GM21447 (cell line): Measurements from ENCODE around the gene SERINC2.

Experiments used
- ATAC-seq: cut with Tn5 transposase; IDR thresholded peaks from one replicate; pipeline ENCODE4 v1.9.1; 2021; ENCODE audit not compliant: unreplicated experiment

The SERINC2 gene

DNA sequence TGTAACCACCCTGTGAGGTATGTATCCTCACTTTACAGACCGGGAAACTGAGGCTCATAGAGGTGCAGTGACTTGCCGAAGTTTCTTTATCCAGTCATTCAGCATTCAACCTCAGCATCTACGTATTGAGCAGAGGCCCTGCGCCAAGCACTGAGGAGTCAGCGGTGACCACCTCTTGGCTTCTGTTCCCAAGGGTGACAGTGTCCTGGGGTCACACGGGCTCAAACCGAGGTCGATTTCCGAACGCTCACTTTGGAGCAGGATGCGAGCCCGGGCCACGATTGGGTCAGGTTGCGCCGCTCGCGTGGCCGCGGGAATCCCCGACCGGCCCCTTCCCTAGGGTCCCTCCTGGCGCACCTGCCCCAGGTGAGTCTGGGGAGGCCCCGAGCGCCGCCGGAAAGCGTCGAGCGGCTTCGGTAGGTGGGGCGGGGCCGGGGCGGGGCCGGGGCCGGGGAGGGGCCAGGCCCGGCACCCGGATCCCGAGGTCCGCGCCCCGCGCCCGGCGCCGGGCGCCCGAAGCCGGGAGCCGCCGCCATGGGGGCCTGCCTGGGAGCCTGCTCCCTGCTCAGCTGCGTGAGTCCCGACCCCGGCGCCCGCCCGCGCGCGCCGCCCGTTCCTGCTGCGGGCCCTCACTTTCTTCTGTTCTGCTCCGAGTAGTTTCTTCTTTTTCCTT lies at the start of gene SERINC2:
TSS of gene SERINC2 (plus strand) at position 482 of the 673 bp plus-strand sequence. CDS start at position 535, 53 bp downstream.
- no peak for ATAC-seq

DNA sequence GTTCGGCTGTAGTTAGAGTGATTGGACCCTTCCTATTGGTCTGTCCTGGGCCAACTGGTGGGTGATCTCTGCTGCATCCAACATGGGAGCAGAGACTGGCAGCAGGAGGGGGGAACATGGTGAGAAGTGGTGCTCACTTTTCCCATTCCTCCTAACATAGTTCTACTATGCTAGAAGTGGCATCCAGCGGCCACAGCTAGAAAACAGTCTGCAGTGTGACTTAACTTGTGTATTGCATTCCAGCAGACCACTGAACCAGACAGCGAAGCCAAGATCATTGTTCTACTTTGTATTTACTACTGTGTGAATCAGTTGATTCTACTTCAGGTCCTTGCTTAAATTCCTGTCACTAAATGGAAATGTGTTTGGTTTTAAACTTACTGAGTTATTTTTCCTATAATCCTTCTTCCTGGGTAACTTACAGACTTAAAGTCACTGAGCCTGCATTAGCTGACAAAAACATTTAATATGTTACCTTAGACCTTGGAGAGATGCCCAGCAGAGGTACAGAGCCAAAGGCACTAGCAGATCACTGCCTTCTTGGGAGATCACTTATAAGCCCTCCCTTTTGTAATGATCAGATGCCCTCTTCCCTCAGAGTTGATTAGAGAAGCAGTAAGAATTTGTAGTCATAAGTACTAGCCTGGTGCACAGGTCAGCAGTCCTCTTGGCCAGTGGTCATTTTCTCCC lies 48.3 kb upstream of the SERINC2 start:
- ATAC-seq = no peak

DNA sequence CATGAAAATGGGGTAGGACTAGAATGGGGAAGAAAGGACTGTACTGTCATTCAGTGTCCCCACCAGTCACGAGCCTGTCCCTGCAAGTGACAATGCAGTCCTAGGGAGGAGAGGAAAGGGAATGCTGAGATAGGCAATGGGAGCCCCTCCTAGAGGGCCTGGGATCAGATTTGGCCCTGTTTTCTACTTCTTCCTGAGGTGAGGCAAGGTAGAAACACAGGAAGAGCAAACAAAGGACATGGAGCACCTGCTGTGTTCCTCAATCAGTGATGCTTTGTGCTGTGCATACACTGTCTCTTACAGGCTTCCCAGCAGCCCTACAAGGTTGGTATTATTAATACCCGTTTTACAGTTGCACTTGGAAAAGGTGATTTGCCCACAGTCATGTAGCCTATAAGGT lies 46.2 kb upstream of the SERINC2 start:
- no peak for ATAC-seq

DNA sequence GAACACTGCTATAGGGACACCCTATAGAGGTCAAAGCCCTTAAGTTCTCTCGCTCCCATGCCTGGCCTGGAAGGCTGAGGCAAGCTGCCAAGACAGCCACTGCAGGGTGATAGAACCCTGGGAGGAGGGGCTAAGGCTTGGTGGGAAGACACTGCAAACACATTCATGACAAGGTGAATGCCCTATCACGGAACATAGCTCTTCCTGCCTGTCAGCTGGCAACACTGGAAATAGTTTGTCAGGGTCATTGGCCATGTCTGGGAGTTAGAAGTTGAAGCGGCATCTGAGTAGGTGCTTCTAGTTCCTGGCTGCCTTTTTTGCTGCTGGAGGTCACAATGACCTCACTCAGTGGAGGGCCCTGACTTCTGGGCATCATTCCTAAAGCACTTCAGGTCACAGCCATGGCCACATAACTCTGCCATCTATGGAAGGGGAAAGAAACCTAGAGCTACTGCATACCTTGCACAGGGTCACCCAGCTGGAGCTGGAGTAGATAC lies 44.4 kb upstream of the SERINC2 start:
- ATAC-seq = no peak

DNA sequence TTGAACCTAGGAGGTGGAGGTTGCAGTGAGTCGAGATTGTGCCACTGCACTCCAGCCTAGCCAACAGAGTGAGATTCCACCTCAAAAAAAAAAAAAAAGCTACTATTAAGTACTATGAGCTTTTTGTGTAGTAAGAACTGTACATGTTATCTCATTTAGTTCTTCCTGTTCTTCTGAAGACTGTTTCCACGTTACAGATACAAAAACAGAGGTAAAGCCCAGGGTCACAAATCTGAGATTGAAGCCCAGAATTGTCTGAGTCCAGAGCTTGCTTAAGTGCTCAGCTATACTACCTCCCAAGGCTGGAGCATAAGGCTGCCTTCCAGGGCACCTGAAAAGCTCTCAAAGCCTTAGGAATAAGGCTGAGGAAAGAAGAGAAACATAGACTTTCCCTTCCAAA lies 43.0 kb upstream of the SERINC2 start:
- no peak for ATAC-seq

DNA sequence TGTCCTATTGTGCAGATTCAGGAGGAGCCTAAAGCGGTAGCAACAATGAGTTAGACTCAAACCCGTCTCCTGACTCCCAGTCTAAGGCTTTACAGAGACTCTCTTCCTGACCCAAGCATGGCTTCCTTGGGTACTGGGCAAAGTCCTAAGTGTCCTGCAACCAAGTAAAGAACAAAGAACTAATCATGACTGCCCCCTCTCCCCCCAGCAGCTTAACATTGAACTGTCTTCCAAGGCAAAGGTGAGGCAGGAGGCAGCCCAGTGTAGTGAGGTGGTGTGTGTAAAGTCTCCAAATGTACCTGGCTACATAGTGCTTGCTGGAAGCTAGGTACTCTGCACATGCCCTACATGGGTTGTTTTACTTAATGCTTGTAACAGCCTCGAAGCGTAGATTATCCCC lies 42.4 kb upstream of the SERINC2 start:
- no peak for ATAC-seq

GRCh38 chr1:31371121-31371959 lies 41.7 kb upstream of the SERINC2 start:
- no peak for ATAC-seq

GRCh38 chr1:31372051-31372450 lies 41.0 kb upstream of the SERINC2 start:
- no peak for ATAC-seq

DNA sequence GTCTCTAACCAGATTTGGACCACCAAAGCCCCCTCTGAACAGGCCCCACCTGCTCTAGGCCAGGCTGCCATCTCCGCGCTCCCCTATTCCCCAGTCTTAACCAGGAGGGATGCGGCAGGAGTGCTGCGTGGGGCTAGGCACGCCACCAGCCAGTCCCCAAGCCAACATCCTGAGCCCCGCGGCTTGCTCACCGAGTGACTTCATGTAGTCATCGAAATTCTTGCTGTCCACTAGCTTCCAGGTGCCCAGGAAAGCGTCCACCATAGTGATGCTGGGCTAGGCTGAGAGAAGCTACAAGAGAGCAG lies 40.3 kb upstream of the SERINC2 start:
- ATAC-seq = no peak

DNA sequence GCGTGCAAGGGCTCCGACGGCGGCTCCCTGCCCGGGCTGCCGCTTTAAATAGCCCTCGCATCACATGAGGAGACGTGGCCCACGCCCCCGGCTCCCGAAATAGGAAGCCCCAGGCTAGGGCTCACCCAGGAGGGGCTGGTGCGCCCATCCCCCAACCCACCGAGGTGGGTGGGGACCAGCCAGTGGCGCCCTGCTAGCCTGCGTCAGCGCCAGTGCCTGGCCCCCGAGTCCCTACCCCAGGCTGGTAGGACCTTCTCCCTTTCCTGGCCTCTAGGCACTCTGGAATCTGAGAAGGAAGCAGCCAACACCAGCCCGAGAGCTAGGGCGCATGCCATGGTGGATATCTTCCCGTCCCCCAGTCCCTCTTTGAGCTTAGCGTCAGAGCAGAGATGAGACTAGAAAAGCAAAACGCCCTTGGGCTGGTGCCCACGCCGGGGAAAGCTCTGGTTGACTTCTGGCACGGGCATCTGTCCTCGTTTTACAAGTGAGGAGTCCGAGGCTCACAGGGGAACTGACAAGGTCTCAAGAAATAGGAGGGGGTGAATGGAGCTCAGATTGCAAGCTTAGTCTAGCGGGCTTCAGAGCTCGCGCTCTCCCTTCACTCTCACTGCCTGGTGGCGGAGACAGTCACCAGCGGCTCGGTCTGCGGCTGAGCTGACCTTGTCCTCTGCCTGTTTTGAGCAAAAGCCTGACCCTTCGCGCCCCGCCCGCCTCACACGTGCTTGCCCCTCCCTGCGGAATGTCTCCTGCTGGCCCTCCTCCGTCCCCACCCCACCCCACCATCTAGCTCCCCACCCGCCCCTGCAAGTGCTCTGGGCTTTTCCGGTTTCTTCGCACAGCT lies 39.7 kb upstream of the SERINC2 start, which contains the start of gene FABP3:
TSS of gene FABP3 (minus strand) at position 21 of the 841 bp plus-strand sequence. CDS start 62 bp downstream, outside the sequence.
- ATAC-seq = no peak

GRCh38 chr1:31373897-31374486 lies 39.0 kb upstream of the SERINC2 start:
- ATAC-seq = no peak

GRCh38 chr1:31374511-31375196 lies 38.4 kb upstream of the SERINC2 start:
- no peak for ATAC-seq

DNA sequence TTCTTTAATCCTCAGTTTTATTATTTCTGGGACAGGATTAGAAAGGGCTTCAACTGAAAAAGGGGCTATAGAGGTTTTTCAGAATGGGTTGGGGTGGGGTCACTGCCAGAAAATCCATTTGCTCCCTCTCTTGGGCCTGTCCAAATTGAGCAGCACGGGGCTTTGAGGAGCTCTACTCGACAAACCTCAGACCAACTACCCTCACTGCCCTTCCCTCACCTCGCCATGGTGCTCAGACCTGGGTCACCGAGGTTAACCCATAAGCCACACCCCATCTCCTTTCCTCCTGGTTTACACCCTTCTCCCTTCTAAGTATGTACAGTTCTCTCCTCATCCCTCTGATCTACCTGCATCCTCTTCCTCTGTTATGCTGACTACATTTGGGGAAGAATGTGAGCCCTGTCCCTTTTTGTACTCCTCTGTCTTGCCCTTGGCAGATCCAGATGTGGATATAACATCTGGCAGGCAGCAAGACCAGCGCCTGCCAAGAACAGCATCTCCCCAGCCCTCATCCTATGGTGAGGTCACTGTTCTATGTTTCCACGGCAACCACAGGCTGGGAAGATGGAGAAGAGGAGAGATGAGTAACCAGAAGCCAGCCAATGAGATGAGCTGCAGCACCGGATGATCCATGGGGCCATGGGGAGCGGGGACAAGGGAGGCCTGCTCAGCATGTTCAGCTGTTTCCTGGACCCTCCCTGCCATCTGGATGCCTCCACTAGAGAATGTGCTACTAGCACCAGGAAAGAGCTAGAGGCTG lies 36.5 kb upstream of the SERINC2 start:
- ATAC-seq = no peak

DNA sequence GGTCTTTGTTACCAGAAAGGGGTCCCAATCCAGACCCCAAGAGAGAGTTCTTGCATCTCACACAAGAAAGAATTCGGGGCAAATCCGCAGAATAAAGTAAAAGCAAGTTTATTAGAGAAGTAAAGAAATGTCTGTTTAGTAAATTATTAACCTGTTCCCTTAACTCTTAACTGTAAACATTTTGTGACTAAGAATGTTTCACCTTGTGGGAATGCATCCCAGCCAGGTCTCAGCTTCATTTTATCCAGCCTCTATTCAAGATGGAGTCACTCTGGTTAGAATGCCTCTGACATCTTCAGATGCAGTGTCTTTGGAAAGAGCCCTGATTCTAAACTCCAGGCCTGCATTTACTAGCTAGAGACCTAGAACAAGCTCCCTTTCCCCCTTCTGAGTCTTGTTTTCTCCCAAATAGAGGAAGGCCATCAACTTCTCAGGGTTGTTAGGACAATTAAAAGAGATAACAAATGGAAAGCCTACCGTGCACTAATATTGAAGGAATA lies 35.6 kb upstream of the SERINC2 start:
- ATAC-seq = no peak

DNA sequence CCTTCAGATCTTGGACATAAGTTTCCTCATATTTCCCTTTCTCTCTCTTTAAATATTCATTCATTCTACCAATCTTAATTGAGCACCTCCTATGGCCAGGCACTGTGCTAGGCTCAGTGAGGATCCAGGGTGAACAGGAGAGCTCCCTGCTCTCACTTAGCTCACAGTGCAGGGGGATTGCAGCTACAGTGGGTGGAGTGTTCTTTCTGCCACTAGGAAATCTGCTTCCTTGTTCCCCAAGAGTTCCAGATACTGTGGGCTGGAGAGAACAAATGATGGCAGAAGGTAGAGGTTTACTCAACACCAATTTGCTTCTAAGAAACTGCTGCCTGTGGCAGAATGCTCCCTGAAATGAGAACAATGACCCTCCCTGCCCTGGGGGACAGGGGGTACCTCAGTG lies 35.0 kb upstream of the SERINC2 start:
- no peak for ATAC-seq

- no peak for ATAC-seq
Measured at GRCh38 chr1:31380181-31380580, 32.8 kb upstream of the SERINC2 start.

- no peak for ATAC-seq
Measured at GRCh38 chr1:31381394-31382294, 31.4 kb upstream of the SERINC2 start.
